Measurements from ENCODE around the gene LRRC10B. TPM values are rescaled to one million over a fixed set of nuclear protein-coding genes. Genes with fewer than 3 reads are reported as not detected.
"Not testable (repeated sequence)": the region's sequence is repeated elsewhere in the genome, so short reads cannot be mapped to it uniquely, and the experiment has no call there.

Gene LRRC10B
- total and polyA plus RNA-seq, 2 donors from 2014 or later, result 1.0 to 2.9 TPM

DNA sequence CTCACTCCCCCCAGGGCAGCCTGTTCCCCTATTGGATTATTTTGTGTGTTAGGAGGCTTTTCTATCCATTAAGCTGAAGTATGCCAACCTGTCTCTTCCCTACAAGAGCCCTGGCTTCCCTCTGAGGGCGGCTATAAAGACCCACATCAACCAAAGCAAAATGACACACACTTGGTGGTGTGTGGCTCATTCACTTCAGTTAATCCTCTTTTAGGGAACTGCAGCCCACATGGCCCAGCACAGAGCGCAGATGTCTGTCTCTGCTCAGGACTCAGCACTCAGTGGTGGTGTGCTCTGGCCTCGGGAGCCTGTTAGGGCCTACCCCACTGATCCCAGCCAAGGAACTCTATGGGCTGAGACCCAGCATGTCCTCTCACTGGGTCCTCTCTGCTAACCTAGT is 32.2 kb upstream of the LRRC10B start:
- Histone ChIP-seq H3K4me3 (ENCODE audit: low read length in 3 of 3) (no peak overlapping the region), H3K36me3 (ENCODE audit: control insufficient read depth in 2 of 3, insufficient read depth in 3 of 3, low read length in 3 of 3) (no peaks in the 10 kb centered on the region), H3K27ac (ENCODE audit: low read depth in 2 of 2, low read length in 2 of 2) (no peak overlapping the region), H3K27me3 (ENCODE audit: control insufficient read depth, insufficient read depth, low read length) (no peaks in the 10 kb centered on the region), H3K9me3 (ENCODE audit: control insufficient read depth in 2 of 3, insufficient read depth in 1 of 3, low read length in 3 of 3) (no peaks in the 10 kb centered on the region), H3K4me1 (ENCODE audit: control insufficient read depth in 2 of 3, insufficient read depth in 2 of 3, low read depth in 1 of 3, low read length in 3 of 3) (peaks cover 0 to 6% (median 6%) of the 10 kb centered on the region in 3 donors), H3K9ac (ENCODE audit: low read length in 3 of 3) (no peak overlapping the region)
- FAIRE-seq (no peak), DNase-seq (no peak)
- intact Hi-C loops (cut with DNase I), result no loop called here
- TF ChIP-seq CTCF (IDR thresholded peaks at IDR 0.05; ENCODE audit: borderline replicate concordance, extremely low read depth, insufficient read depth), result no peak

DNA sequence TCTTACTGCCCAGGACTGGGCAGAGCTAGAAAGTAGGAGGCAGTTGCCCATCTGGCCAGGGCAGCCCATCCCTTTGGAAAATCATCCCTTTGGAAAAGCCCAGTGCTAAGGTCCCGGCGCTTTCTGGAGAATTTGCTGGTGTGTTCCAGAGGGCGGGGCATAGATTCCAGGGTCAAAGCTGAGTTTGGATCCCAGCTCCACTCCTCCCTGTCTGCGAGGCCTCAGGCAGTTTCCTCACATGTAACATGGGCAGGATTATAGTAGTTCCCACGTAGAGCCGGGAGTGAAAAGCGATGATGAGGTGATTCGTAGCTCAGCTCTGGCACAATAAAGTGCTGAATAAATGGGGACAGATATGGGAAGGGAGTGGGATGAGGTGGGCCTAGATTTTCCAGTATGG is 31.4 kb upstream of the LRRC10B start:
- Histone ChIP-seq H3K27ac (ENCODE audit: low read depth in 2 of 2, low read length in 2 of 2) (no peak overlapping the region), H3K4me1 (ENCODE audit: control insufficient read depth in 2 of 3, insufficient read depth in 2 of 3, low read depth in 1 of 3, low read length in 3 of 3) (peaks cover 0 to 6% (median 6%) of the 10 kb centered on the region in 3 donors), H3K36me3 (ENCODE audit: control insufficient read depth in 2 of 3, insufficient read depth in 3 of 3, low read length in 3 of 3) (no peaks in the 10 kb centered on the region), H3K4me3 (ENCODE audit: low read length in 3 of 3) (no peak overlapping the region), H3K9me3 (ENCODE audit: control insufficient read depth in 2 of 3, insufficient read depth in 1 of 3, low read length in 3 of 3) (no peaks in the 10 kb centered on the region), H3K9ac (ENCODE audit: low read length in 3 of 3) (no peak overlapping the region), H3K27me3 (ENCODE audit: control insufficient read depth, insufficient read depth, low read length) (no peaks in the 10 kb centered on the region)
- intact Hi-C loops (cut with DNase I), result no loop called here
- FAIRE-seq (no peak), DNase-seq (no peak)
- no peak for TF ChIP-seq CTCF (IDR thresholded peaks at IDR 0.05; ENCODE audit: borderline replicate concordance, extremely low read depth, insufficient read depth)

DNA sequence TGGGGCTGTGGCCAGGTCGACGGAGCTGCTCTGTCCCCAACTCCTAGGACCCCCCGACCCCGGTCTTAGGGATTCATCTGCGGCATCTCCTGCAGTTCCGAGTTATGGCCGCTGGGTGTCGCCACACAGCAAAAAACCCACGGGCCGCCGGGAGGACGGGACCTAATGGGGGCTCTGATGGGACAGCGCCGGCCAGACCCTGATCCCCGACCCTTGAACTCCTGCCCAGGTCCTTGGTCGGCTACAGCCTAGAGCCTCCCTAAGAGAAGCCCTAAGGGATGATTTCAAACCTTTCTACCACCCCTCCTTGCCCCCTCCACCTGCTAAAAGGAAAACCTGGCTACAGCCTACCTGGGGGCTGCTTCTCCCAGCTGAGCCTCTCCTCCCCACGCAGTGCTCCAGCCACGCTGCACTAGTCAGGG is 30.8 kb upstream of the LRRC10B start:
- H3K36me3 ChIP-seq (ENCODE audit: control insufficient read depth in 2 of 3, insufficient read depth in 3 of 3, low read length in 3 of 3), result no peaks in the 10 kb centered on the region
- intact Hi-C loops (cut with DNase I), result no loop called here
- TF ChIP-seq CTCF (IDR thresholded peaks at IDR 0.05; ENCODE audit: borderline replicate concordance, extremely low read depth, insufficient read depth), result peak; percentile 92
- H3K9me3 ChIP-seq (ENCODE audit: control insufficient read depth in 2 of 3, insufficient read depth in 1 of 3, low read length in 3 of 3), result no peaks in the 10 kb centered on the region
- H3K27me3 ChIP-seq (ENCODE audit: control insufficient read depth, insufficient read depth, low read length), result no peaks in the 10 kb centered on the region
- DNase-seq, result peak in 3 of 5 donors; percentile 57 to 73 (median 62)
- H3K4me1 ChIP-seq (ENCODE audit: control insufficient read depth in 2 of 3, insufficient read depth in 2 of 3, low read depth in 1 of 3, low read length in 3 of 3), result peaks cover 0 to 6% (median 6%) of the 10 kb centered on the region in 3 donors
- no peak overlapping the region for H3K27ac ChIP-seq (ENCODE audit: low read depth in 2 of 2, low read length in 2 of 2)
- no peak for FAIRE-seq
- no peak overlapping the region for H3K9ac ChIP-seq (ENCODE audit: low read length in 3 of 3)
- H3K4me3 ChIP-seq (ENCODE audit: low read length in 3 of 3), result no peak overlapping the region

- intact Hi-C loops (cut with DNase I), result not testable (repeated sequence)
These were observed 29.0 kb upstream of the LRRC10B start for GRCh38 chr11:61479360-61480058.

More at GRCh38 chr11:61479360-61480058, 29.0 kb upstream of the LRRC10B start:
- H3K27ac ChIP-seq (ENCODE audit: low read depth in 2 of 2, low read length in 2 of 2); H3K27me3 ChIP-seq (ENCODE audit: control insufficient read depth, insufficient read depth, low read length); H3K4me1 ChIP-seq (ENCODE audit: control insufficient read depth in 2 of 3, insufficient read depth in 2 of 3, low read depth in 1 of 3, low read length in 3 of 3); H3K36me3 ChIP-seq (ENCODE audit: control insufficient read depth in 2 of 3, insufficient read depth in 3 of 3, low read length in 3 of 3); H3K4me3 ChIP-seq (ENCODE audit: low read length in 3 of 3); H3K9ac ChIP-seq (ENCODE audit: low read length in 3 of 3); H3K9me3 ChIP-seq (ENCODE audit: control insufficient read depth in 2 of 3, insufficient read depth in 1 of 3, low read length in 3 of 3); FAIRE-seq; DNase-seq: not testable (repeated sequence)

All from kidney (tissue), 14 donors.